ENCODE results near the gene LYST.
"Not testable (repeated sequence)": the region's sequence is repeated elsewhere in the genome, so short reads cannot be mapped to it uniquely, and the experiment has no call there.

LYST gene

DNA sequence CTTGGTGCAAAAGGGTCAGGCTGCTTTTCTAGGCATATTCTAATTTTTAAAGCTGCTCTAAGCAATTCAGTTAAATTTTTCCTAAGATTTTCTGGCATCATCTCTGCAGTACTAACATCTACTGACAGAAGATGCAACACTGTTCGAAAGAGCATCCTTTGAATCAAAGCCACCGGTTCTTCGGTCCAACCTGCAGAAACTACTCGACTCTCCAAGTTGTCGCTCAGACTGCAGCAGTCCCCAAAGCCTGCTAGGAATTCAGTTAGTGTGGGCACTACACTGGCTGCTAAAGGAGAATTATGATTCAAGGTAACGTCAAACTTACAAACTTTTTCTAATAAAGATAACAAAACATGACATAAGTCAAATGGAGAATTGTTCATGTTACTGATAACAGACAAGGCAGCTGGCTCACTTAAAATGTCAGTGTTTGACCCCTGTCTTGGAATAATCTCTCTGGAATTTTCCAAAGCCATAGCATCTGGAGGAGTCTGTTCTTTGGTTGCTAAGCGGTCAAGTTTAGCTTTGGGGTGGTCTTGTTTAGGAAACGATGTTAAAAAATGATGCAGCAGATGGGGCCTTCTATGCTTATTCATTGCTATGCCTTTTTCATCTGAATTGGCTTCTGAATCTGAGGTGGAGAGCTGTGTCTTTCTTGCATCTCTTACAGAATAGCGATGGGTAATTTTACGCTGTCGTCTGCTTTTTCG is 56.9 kb downstream of the LYST start:
- DNase-seq, result no peak

DNA sequence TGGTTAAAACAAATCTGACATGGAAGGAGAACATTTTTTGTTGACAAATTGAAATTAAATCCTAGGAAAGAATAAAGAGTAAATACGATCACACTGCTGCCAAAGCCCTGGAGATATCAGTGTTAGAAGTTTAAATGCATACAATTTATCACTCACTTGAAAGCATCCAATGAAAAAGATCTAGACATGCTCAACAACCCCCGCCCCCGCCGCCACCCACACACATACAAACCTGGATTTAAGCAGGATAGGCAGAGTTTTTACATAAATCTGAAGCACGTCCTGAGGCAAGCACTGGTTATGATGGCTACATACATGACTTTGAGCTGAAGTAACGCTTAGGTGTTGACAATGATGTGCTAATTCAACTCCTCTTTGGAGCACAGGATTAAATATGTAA is 58.5 kb downstream of the LYST start:
- no peak for DNase-seq

DNA sequence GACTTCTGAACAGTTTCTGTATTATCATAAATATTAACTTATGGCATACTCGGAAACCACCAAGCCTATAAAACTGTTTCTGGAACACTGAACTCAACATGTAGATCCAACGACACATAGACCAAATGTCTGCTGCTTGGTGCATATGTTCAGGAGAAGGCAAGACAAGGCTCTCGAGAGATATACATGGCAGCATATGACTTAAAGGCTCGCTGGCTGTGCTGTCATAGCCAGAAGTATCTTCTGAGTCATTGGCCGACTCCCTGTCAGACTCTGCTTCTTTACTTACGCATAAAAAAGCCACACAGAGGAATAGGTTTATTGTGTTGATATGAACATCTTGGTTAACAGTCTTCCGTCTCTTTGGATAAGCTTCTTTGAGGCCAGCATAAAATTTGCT is 60.6 kb downstream of the LYST start:
- no peak for DNase-seq

DNA sequence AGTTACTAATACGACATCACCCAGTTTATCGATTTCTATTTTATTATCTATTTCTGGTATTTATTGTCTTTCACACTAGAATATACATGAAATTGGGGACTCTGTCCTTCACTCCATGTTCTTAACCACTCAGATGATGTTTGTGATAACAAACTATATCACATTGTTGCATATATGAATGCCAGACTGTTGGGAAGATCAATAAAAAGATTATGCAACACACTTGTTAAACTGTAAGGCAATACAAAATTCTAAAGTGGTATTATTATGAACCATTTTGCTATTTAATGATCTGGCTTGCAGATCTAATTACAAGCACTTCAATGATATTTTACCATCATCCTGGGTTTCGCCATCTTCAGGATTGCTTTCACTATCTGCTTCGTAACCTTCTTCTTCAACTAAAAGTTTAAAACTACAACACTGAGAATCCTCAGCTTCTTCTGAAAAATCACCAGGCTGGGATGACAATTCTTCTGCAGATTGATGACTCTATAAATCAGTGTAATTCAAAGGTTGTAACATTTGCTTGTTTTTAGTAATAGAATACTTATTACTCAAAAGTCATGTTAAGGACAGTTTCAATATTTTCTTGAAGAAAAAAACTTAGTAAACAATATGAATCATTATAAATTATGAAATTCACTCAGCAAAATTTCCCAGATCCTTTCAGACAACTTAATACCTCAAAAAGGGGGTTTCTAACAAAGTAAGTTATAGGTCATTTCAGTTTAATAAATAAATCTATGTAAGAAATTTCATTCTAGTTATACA is 63.9 kb downstream of the LYST start:
- no peak for DNase-seq

DNA sequence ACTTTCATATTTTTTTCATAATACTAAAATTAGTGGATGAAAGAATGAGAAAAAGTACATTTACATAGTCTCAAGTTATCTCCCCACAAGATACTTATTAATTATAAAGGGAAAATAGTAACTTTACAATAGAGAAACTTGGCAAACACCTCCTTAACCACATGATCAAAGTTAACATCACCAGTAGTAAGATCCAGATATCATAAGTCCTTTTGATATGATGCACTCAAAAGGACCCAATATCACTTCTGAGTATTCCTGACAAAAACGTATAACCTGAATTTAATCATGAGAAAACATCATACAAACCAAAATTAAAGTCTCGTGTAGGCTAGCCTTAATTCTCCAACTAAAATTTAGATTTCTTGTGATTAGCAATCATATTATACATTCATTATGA is 67.4 kb downstream of the LYST start:
- no peak for DNase-seq

DNA sequence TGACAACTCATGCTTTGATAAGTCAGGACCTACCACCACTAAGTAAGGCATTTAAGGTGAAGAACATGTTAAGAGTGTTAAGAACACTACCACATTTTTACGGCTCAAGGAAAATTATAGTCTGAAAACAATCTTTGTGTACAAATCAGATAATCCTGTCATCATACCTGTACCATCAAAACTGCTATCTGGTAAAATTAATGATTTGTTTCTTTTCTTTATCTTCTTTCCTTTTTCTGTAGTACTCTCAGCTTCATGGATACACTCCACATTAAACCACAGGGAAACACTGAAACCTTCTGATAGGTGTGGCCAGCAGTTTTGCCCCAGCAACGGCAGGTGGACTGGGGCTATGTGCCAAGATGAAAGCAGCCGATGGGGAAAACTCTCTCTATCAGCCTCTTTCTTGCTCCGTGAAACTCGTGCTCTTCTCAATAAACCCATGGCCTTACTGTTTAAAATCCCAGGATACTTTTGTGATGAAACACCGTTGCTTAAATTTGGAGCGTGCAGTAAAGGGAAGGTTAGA is 75.1 kb downstream of the LYST start:
- DNase-seq, result no peak

DNA sequence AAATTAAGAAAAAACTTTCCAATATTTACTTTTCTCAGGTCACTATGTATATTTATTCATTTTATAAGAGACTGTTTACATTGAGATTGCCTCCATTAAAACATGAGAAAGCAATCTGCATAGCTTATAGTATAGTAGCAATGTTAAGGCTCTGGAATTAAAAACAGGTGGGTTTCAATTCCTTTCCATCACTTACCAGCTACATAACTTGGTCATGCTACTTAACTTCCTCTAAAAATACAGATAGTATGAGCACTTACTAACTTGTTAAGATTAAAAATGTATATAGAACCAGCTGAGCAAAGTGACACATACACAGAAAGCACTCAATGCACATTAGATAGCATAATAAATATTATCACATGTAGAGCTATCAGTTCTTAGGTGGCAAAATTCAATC is 76.6 kb downstream of the LYST start:
- DNase-seq, result no peak

DNA sequence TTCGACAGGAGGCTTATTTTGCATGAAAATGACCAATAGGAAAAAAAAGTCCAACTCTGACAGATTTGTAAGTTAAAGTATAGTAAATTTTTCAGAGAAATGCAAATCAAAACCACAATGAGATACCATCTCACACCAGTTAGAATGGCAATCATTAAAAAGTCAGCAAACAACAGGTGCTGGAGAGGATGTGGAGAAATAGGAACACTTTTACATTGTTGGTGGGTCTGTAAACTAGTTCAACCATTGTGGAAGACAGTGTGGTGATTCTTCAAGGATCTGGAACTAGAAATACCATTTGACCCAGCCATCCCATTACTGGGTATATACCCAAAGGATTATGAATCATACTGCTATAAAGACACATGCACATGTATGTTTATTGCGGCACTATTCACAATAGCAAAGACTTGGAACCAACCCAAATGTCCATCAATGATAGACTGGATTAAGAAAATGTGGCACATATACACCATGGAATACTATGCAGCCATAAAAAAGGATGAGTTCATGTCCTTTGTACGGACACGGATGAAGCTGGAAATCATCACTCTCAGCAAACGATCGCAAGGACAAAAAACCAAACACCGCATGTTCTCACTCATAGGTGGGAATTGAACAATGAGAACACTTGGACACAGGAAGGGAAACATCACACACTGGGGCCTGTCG is 80.3 kb downstream of the LYST start:
- DNase-seq, result not testable (repeated sequence)

DNA sequence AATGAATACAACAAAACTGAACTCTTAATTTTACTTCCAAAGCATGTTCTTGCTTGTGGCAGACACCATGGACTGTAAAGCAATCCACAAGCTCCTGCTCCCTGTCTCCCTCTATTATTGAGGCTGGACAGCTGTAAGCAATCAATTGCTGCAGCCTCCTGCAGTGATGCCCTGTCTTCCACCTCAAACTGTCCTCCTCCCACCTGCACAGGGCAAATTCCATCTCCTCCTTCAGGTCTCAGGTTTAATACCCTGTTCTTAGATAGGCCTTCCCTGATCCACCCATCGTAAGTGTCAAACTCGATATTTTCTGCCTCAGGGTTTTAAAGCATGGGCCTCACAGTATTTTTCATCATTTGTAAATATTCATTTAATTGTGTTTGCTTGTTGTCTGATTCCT is 81.8 kb downstream of the LYST start:
- no peak for DNase-seq

DNA sequence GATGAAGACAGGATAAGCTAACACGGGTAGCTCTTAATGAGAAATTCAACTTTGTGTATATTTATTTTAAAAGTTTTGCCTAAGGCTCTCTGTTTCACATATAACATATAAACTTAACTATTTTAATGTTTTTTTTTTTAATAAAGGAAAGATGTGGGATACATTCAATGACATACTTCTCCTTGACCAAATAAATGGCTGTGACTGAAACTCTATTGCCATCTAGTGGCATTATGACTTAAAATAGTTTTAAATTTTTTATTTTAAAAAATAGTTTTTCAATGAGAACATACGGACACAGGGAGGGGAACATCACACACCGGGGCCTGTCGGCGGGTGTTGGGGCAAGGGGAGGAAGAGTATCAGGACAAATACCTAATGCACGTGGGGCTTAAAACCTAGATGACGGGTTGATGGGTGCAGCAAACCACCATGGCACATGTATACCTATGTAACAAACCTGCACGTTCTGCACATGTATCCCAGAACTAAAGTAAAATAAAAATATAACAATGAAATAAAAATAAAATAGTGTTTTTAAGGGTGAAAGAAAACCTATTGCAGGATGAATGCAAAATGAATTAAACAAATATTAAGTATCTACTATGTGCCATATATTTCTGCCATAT is 83.4 kb downstream of the LYST start:
- DNase-seq, result peak in 1 of 2 experiments; percentile 41

DNA sequence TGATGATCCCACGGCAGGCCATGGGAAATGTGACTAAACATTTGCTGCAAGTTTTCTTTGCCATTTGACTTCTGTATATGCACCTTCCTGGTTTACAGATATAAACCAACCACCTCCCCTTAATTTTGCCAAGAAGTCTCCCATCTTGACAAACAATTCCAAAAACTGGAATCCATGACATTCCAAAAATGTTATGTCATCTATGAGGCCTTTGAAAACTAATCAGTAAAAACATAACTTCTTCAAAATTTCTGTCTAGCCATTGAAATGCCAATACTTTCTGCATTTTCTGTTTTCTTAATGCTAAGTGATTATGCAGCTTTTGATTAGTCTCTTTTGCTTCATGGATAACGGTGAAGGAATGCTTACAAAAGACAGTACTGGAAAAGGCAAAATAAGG is 84.1 kb downstream of the LYST start:
- DNase-seq, result no peak

DNA sequence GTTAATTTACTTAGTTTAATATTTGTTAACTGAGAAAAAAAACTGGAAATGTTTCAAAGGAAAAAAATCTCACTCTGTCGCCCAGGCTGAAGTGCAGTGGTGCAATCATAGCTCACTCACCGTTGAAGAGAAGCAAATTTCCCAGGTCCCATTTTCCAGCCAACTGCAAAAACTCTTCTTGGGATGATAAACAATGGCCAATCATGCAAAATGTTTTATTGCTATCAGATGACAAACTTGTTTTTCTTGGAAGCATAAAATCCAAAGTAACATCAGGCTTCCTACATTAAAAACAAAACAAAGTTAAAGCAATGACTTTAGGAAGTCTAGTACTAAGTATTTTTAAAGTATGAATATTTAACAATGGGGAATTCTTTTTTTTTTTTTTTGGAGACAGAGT is 84.9 kb downstream of the LYST start:
- no peak for DNase-seq

DNA sequence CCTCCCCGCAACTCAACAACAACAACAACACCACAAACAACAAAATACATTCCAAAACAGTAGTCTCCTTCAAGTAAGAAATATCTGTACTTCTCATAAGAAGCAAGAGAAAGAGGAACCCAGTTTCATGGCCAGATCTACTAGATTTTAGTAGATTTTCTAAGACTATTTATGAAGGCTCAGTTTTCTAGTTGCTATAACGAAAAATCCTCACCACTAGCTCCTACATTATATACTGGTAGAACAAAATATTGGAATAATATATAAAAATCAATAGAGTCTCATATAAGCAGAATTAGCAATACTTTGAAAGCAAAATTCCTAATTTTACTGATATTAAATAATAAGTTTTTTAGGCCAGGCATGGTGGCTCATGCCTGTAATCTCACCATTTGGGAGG is 86.9 kb downstream of the LYST start:
- DNase-seq, result no peak

DNA sequence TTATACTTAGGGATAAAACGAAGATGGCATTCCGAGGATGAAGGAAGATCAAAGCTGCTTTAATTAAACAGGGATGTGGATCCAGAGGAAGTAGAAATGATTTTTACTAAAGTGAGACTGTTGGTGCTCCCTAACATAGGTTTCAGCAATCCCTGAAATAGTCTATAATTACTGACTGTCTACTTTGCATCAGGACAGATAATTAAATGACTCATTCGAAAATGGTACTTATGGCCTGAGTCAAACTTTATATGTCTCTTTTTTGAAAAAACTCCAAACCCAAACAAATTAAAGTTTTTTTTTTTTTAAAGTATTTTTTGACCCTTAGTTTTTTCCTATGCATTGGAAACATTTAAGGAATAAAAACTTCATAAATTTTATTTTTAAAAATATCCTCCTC is 90.3 kb downstream of the LYST start:
- DNase-seq, result no peak

DNA sequence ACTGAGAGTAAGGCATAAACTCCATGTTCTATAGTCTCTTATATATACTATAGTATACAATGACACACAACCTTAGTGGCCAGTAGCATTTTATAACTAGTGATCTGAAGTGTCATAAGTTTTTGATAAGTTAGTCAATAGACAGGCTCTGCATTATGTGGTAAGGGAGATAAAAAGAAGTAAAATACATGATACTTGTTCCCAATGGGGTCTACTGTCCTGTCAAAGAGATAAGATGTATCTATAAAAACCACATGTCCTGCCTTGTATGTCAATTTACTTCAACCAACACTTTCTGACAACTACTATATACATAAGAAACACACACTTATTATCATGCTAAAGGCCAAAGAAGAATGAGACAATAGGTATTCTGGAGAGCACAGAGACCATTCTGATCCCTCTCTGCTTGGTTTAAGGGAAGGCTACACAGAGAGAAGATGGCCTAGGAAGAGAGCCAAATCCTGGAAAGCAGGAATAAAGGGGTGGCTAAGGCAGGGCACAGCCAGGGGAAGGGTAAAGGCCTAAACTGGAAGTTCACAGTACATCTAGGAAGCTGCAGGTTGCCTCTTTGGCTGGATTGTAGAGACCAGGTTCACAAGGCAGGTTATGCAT is 91.4 kb downstream of the LYST start:
- no peak for DNase-seq

DNA sequence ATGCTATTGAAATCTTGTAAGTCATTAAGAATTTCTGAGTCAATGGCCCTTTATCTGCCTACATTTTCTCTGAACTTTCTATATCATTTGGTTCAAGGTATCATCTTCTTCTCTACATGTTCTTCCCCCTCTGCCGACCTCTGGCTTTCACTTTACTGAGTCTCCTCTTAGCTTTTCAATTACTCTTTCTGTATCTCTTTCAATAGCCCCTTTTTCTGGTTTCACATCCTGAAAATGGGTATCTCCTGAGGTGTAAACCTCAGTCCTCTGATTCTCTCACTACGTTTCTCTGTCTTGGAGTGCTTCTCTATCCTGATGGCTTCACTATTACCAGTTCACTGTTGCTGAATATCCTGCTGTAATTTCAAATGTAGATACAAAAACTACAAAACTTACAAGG is 98.9 kb downstream of the LYST start:
- no peak for DNase-seq

DNA sequence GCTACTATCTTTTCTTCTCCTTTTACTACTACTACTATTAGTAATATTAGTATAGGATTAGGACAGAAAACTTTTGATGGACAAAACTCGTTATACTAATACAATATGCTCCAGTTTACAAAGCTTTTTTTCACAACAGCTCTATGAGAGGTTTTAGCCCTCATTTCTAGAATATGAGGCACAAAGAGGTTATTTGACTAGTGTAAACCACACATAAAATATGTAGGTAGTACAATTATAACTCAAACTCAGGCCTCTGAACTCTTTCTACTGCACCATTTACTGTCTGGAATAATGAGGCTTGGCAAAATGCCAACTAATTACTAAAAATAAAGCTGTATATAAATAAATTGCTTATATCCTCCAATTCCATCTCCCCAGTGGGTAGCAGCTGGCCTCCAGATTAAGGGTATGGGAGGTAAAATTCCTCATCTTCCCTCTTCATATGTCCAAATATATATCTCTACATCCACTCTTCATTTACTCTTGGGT is 99.9 kb downstream of the LYST start:
- no peak for DNase-seq

DNA sequence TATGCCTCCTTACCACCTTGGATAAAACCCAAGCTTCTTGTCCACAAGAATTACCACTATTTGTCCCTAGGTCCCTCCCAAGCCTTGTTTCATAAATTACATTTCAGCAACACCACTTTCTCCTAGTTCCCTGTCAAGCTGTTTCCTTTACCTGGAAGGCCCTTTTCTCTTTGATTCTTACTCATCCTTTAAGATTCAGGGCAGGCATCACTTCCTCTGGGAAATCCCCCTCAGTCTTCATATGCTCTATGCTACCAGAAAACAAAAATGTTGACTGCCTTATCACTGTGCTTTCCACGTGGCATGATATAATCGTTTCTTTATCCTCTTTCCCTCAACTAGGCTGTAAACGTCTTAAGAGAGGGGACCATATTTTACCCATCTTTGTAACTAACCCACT is 102.7 kb downstream of the LYST start:
- no peak for DNase-seq

DNA sequence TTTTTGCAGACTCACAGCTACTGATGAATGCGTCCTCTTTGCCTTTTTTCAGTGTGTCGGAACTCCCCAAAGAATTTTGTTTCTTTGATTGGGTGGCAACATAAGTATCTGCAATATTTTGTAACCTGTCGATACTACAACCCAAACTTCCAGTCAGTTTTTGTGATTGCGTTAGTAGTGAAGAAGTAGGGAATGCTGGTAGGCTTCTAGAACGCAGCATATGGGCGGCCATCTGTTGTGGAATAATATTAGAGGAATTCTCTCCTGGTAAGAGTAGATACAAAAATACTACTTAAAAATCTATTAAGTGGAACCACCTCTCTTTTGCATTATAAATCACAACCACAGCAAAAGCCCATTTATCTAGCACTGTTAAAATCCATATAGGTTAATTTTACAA is 107.4 kb downstream of the LYST start:
- no peak for DNase-seq

DNA sequence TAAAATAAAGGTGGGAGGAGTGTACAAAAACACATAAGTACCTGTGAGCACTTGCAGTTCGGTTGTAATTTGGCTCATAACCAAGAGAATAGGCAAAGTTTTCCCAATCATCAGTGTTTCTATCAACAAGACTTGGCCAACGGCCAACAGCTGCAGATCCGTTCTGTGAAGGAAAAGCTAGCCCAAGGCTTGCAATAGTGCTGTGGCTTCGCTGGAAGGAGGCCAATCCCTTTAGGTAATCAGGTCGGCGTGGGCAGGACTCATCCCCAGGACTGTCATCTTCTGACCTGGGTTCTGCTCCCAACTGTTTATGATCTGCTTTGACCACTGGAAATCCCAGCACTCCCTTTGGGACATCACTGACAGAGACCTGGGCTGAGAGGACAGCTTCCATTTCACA is 107.8 kb downstream of the LYST start:
- DNase-seq, result no peak

DNA sequence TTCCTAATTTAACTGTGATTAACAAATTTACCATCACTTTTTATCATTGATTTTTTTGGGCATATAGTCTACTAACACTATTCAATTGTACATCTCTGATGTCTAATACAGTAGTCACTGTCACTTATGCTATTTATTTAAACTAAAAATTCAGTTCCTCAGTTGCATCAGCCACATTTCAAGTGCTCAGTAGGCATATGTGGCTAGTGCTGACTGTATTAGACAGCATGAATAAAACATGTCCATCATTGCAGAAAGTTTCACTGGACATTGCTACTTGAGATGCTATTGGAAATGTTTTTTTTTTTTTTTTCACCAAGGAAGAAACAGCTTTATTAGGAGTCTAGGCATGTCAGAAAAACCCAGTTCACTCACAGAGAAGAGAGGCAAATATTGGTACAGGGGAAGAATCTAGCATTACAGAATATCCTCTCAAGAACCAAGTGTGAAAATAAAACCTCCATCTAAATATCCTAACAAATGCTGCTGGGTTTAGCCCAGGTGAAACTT is 109.1 kb downstream of the LYST start:
- DNase-seq, result no peak

DNA sequence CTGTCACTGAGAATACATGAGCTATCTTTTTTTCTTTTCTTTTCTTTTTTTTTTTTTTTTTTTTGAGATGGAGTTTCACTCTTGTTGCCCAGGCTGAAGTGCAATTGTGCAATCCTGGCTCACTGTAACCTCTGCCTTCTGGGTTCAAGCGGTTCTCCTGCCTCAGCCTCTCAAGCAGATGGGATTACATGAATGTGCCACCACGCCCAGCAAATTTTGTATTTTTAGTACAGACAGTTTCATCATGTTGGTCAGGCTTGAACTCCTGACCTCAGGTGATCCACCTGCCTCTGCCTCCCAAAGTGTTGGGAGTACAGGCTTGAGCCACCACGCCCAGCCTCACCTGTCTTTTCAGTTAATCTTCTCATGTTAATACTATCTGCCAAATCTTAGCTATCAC is 112.5 kb downstream of the LYST start:
- DNase-seq, result not testable (repeated sequence)
